Mammary epithelial cell (primary cell): ENCODE data around the gene ADGRL3.

ENCODE experiments used
- CTCF ChIP-seq, 2 donors: IDR thresholded peaks in 1 of 2; conservative IDR thresholded peaks in 1 of 2; 2 replicates each; pipeline ENCODE4 v1.5.1; 2011 to 2012; ENCODE audit warnings: inconsistent platforms in 2 of 2, low read length in 2 of 2, mild to moderate bottlenecking in 2 of 2, control low read depth in 1 of 2, low read depth in 1 of 2; ENCODE audit not compliant: insufficient read depth in 1 of 2; ENCODE audit errors: extremely low read depth in 1 of 2
- EZH2 ChIP-seq: IDR thresholded peaks from 2 replicates; pipeline ENCODE4 v1.6.1; 2012; ENCODE audit warnings: low read length, inconsistent platforms, borderline replicate concordance

- TF ChIP-seq CTCF (conservative IDR thresholded peaks at IDR 0.05 in 1 of 2, IDR thresholded peaks at IDR 0.05 in 1 of 2; ENCODE audit: extremely low read depth in 1 of 2, insufficient read depth in 1 of 2, low read depth in 1 of 2, low read length in 2 of 2) (no peak), EZH2 (no peak)
Measured at GRCh38 chr4:61185288-61185687, 14.8 kb upstream of the ADGRL3 start.
